H1 (cell line): ENCODE data around the gene TCF20. TPM values are rescaled to one million over a fixed set of nuclear protein-coding genes. Genes with fewer than 3 reads are reported as not detected.

Experiments used
- CHD2 ChIP-seq: IDR thresholded peaks from 2 replicates; pipeline ENCODE4 v1.6.1; 2012; ENCODE audit warnings: low read length, improper control_type of control experiment
- CREB1 ChIP-seq: IDR thresholded peaks from 2 replicates; pipeline ENCODE4 v1.6.1; 2012; ENCODE audit warnings: inconsistent platforms
- EZH2 ChIP-seq: fragments of 200-600 bp; sonication (generic); IDR thresholded peaks from 2 replicates; pipeline ENCODE4 v1.7.1; 2012; ENCODE audit warnings: low read depth, mild to moderate bottlenecking, moderate library complexity, low read length, inconsistent platforms; ENCODE audit not compliant: severe bottlenecking
- JUN ChIP-seq: IDR thresholded peaks from 2 replicates; pipeline ENCODE4 v1.6.1; 2011; ENCODE audit warnings: low read depth, mild to moderate bottlenecking, improper control_type of control experiment, low read length
- RNF2 ChIP-seq: fragments of 200-900, 300-1000 bp; sonication (generic); IDR thresholded peaks from 2 replicates; pipeline ENCODE4 v1.7.1; 2016; ENCODE audit warnings: borderline replicate concordance, low read depth, mild to moderate bottlenecking, antibody characterized with exemption, low read length; ENCODE audit not compliant: poor library complexity, severe bottlenecking; ENCODE audit errors: missing control alignments
- SAP30 ChIP-seq: fragments of 300-600 bp; sonication (generic); IDR thresholded peaks from 2 replicates; pipeline ENCODE4 v1.7.1; 2012; ENCODE audit warnings: low read length, moderate library complexity, mild to moderate bottlenecking, inconsistent platforms; ENCODE audit not compliant: insufficient read depth, insufficient replicate concordance
- TCF12 ChIP-seq: IDR thresholded peaks from 2 replicates; pipeline ENCODE4 v1.6.1; 2011; ENCODE audit warnings: low read depth, mild to moderate bottlenecking, low read length
- ZNF274 ChIP-seq: IDR thresholded peaks from 2 replicates; pipeline ENCODE4 v1.7.0; 2012; ENCODE audit warnings: low read length, borderline replicate concordance; ENCODE audit errors: extremely low read depth
- polyA plus RNA-seq, 7 experiments: library from polyadenylated mRNA; depleted of rRNA in 3 of 7; stranded (reverse) in 5 of 7; unstranded in 2 of 7; fragments of >200 nt in 5 of 7; fragments of 200-250 nt in 2 of 7; gene quantifications; 1 replicate in 5 of 7; 2 replicates in 1 of 7; 4 replicates in 1 of 7; pipeline versions ENCODE4 v1.2.1 to v1.2.3, GENCODE V29; 2011 to 2013; ENCODE audit warnings: missing spikeins in 2 of 7, mixed read lengths in 2 of 7
- total RNA-seq: library from RNA; stranded (reverse); fragmentation: NEBNext Ultra II Directional; extraction: Animal tissue kit (Norgen Biotek cat#: 25700); gene quantifications from 2 replicates; pipeline ENCODE4 v1.2.1, GENCODE V29; 2021
- TF ChIP-seq, protein P1 (sequence below): fragments of 300-600 bp; sonication (generic); IDR thresholded peaks from 2 replicates; pipeline ENCODE4 v1.7.1; 2012; ENCODE audit warnings: low read length, moderate library complexity, mild to moderate bottlenecking, inconsistent platforms; ENCODE audit not compliant: insufficient replicate concordance

The TCF20 gene
- total and polyA plus RNA-seq, 2 of the 8 experiments (the other 6 are each of a cell fraction or from before 2014, with no cell fraction given) = 22.0 to 79.8 TPM

DNA sequence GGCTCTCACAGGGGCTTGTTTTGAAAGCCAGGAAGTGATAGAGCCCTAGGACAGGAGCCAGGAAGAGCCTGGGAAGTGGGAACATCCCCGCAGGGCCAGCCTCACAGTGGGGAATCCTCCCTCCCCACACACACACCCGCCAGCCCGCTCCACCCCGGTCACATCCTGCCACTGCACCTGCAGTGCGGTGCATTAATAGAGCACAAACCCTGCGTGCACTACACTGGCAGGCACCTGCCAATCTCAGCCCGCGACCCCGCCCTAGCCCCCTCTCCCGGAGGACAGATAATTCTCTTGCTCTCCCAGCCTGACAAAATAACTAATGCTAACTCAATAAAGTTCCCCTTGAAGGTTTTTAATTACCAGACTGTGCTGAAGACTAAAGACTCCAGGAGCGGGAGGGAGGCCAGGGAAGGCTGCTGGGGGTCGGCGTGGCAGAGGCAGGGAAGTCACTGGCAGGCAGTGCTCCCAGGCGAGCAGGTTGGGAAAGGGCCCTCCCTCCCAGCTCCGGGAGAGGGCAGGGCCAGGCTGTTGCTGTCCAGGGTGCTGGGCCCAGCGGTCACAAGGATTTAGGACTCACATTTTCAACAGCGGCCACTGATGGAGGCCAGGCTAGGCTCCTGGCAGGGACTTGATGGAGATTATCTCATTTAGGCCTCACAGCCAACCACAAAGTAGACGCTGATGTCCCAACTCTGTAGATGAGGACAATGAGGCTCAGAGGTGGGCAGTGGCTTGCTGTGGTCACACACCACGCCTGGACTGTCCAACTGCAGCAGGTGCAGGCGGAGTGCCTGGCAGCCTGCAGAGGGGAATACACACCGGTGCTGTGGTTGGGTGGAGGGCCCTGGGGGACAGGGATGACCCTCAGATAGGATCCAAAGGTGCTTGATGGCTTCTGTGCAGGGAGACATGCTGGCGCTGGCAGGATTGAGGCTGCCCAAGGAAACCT lies 23.9 kb upstream of the TCF20 start (continued):
- TF ChIP-seq, protein P1, sequence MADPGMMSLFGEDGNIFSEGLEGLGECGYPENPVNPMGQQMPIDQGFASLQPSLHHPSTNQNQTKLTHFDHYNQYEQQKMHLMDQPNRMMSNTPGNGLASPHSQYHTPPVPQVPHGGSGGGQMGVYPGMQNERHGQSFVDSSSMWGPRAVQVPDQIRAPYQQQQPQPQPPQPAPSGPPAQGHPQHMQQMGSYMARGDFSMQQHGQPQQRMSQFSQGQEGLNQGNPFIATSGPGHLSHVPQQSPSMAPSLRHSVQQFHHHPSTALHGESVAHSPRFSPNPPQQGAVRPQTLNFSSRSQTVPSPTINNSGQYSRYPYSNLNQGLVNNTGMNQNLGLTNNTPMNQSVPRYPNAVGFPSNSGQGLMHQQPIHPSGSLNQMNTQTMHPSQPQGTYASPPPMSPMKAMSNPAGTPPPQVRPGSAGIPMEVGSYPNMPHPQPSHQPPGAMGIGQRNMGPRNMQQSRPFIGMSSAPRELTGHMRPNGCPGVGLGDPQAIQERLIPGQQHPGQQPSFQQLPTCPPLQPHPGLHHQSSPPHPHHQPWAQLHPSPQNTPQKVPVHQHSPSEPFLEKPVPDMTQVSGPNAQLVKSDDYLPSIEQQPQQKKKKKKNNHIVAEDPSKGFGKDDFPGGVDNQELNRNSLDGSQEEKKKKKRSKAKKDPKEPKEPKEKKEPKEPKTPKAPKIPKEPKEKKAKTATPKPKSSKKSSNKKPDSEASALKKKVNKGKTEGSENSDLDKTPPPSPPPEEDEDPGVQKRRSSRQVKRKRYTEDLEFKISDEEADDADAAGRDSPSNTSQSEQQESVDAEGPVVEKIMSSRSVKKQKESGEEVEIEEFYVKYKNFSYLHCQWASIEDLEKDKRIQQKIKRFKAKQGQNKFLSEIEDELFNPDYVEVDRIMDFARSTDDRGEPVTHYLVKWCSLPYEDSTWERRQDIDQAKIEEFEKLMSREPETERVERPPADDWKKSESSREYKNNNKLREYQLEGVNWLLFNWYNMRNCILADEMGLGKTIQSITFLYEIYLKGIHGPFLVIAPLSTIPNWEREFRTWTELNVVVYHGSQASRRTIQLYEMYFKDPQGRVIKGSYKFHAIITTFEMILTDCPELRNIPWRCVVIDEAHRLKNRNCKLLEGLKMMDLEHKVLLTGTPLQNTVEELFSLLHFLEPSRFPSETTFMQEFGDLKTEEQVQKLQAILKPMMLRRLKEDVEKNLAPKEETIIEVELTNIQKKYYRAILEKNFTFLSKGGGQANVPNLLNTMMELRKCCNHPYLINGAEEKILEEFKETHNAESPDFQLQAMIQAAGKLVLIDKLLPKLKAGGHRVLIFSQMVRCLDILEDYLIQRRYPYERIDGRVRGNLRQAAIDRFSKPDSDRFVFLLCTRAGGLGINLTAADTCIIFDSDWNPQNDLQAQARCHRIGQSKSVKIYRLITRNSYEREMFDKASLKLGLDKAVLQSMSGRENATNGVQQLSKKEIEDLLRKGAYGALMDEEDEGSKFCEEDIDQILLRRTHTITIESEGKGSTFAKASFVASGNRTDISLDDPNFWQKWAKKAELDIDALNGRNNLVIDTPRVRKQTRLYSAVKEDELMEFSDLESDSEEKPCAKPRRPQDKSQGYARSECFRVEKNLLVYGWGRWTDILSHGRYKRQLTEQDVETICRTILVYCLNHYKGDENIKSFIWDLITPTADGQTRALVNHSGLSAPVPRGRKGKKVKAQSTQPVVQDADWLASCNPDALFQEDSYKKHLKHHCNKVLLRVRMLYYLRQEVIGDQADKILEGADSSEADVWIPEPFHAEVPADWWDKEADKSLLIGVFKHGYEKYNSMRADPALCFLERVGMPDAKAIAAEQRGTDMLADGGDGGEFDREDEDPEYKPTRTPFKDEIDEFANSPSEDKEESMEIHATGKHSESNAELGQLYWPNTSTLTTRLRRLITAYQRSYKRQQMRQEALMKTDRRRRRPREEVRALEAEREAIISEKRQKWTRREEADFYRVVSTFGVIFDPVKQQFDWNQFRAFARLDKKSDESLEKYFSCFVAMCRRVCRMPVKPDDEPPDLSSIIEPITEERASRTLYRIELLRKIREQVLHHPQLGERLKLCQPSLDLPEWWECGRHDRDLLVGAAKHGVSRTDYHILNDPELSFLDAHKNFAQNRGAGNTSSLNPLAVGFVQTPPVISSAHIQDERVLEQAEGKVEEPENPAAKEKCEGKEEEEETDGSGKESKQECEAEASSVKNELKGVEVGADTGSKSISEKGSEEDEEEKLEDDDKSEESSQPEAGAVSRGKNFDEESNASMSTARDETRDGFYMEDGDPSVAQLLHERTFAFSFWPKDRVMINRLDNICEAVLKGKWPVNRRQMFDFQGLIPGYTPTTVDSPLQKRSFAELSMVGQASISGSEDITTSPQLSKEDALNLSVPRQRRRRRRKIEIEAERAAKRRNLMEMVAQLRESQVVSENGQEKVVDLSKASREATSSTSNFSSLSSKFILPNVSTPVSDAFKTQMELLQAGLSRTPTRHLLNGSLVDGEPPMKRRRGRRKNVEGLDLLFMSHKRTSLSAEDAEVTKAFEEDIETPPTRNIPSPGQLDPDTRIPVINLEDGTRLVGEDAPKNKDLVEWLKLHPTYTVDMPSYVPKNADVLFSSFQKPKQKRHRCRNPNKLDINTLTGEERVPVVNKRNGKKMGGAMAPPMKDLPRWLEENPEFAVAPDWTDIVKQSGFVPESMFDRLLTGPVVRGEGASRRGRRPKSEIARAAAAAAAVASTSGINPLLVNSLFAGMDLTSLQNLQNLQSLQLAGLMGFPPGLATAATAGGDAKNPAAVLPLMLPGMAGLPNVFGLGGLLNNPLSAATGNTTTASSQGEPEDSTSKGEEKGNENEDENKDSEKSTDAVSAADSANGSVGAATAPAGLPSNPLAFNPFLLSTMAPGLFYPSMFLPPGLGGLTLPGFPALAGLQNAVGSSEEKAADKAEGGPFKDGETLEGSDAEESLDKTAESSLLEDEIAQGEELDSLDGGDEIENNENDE = no peak
- TF ChIP-seq SAP30 (peak; percentile 56), TCF12 (no peak), EZH2 (no peak), RNF2 (no peak), CHD2 (no peak), ZNF274 (no peak), JUN (no peak), CREB1 (no peak)
